Transverse colon (tissue), 4 donors: Measurements from ENCODE around the gene ZBTB44.

Source experiments
- CTCF ChIP-seq, 5 experiments: fragments of 200-600 bp in 3 of 5; fragments of 450-650 bp in 2 of 5; sonication (generic) in 3 of 5; IDR thresholded peaks; 1 replicate in 2 of 5; 2 replicates in 3 of 5; pipeline ENCODE4 v1.5.1; 2016 to 2017; ENCODE audit warnings: antibody characterized with exemption in 5 of 5, inconsistent platforms in 3 of 5, mild to moderate bottlenecking in 2 of 5, moderate library complexity in 1 of 5
- EP300 ChIP-seq: sonication (generic); formaldehyde crosslinking; IDR thresholded peaks from one replicate; pipeline ENCODE4 v1.6.1; 2017; ENCODE audit warnings: antibody characterized with exemption, low read depth
- POLR2A ChIP-seq: fragments of 450-650 bp; IDR thresholded peaks from one replicate; pipeline ENCODE4 v1.6.1; 2016; ENCODE audit warnings: antibody characterized with exemption, mild to moderate bottlenecking, moderate library complexity
- POLR2AphosphoS5 ChIP-seq, 3 donors: sonication (generic); formaldehyde crosslinking; IDR thresholded peaks; one replicate each; pipeline ENCODE4 v1.6.1; 2016; ENCODE audit warnings: antibody characterized with exemption in 3 of 3

DNA sequence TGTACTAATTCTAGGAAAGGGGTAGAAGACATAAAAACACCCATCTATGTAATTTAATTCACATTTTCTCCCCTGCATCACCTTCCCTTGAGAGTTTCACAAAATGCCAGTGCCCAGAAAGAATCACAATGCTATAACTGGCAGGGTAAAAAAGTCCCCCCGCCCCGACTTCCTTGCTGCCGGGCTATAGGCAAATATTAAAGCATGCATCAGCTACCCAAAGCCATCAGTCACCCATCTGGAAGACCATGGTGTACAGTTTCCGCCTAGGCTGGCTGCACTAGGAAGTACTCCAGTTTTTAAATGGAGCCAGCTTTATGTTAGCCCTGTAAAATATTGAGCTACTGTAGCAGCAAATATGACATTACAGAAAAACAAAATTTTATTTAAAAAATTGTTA lies 87.3 kb downstream of the ZBTB44 start:
- TF ChIP-seq CTCF (IDR thresholded peaks at IDR 0.05), result no peak
- TF ChIP-seq EP300, result no peak
- no peak for TF ChIP-seq POLR2AphosphoS5 (IDR thresholded peaks at IDR 0.05)
- TF ChIP-seq POLR2A, result no peak
